MCF 10A (cell line): Measurements from ENCODE around the gene NCDN. TPM values are rescaled to one million over a fixed set of nuclear protein-coding genes. Genes with fewer than 3 reads are reported as not detected.

Source experiments
- BruUV-seq: library from RNA; stranded (reverse); fragments of 400-500 nt; replicated peaks from 2 replicates; lab custom pipeline; 2021; lab: Mats Ljungman, UMichigan
- CTCF ChIA-PET: fragments of 300-600 bp; sonication (Branson Sonifier 250); formaldehyde crosslinking; extraction: SDS; loops from one replicate; lab custom pipeline; 2021; ENCODE audit warnings: antibody characterized with exemption, inconsistent platforms; lab: Yijun Ruan, JAX
- POLR2A ChIA-PET: fragments of 300-600, 350-650 bp; sonication (Branson Sonifier 250); formaldehyde crosslinking; extraction: SDS; loops from one replicate; lab custom pipeline; 2020; ENCODE audit warnings: antibody characterized with exemption, inconsistent platforms; lab: Yijun Ruan, JAX
- DNase-seq: peaks from one replicate; pipeline ENCODE4 v3.0.0-alpha.2; 2018; ENCODE audit not compliant: unreplicated experiment
- H3K27ac Mint-ChIP-seq: one replicate; pipeline ENCODE4 v1.8.0; 2022; ENCODE audit warnings: mild to moderate bottlenecking, low read depth, mixed read lengths; ENCODE audit not compliant: unreplicated experiment
- H3K27me3 Mint-ChIP-seq: one replicate; pipeline ENCODE4 v1.8.0; 2022; ENCODE audit warnings: mixed read lengths; ENCODE audit not compliant: insufficient read depth, unreplicated experiment
- H3K36me3 Mint-ChIP-seq: one replicate; pipeline ENCODE4 v1.8.0; 2022; ENCODE audit warnings: mild to moderate bottlenecking, moderate library complexity, mixed read lengths; ENCODE audit not compliant: insufficient read depth, unreplicated experiment
- H3K4me1 Mint-ChIP-seq: one replicate; pipeline ENCODE4 v1.8.0; 2022; ENCODE audit warnings: mixed read lengths; ENCODE audit not compliant: insufficient read depth, unreplicated experiment
- H3K4me3 Mint-ChIP-seq: one replicate; pipeline ENCODE4 v1.8.0; 2022; ENCODE audit warnings: mild to moderate bottlenecking, moderate library complexity, mixed read lengths; ENCODE audit not compliant: unreplicated experiment
- H3K9me3 Mint-ChIP-seq: one replicate; pipeline ENCODE4 v1.8.0; 2022; ENCODE audit warnings: mixed read lengths; ENCODE audit not compliant: unreplicated experiment
- intact Hi-C: fragments of 100-400 bp; cut with micrococcal nuclease; formaldehyde crosslinking; loops from 2 replicates; pipeline ENCODE4 v1.14.1; 2022
- total RNA-seq: library from RNA; stranded (reverse); gene quantifications from 2 replicates; pipeline ENCODE4 v1.2.3, GENCODE V29; 2022
- TF ChIP-seq, protein P1 (sequence below): fragments of 200-600 bp; IDR thresholded peaks from one replicate; pipeline ENCODE4 v1.8.0; 2022; ENCODE audit warnings: antibody characterized with exemption, mild to moderate bottlenecking; ENCODE audit not compliant: unreplicated experiment

Gene NCDN
- total RNA-seq, 1 experiment from 2014 or later: 31.5 TPM

GRCh38 chr1:35539073-35539823 is 18.4 kb upstream of the NCDN start:
- Mint-ChIP-seq H3K36me3 (peaks cover 43% of the 10 kb centered on the region), H3K4me3 (no peak overlapping the region), H3K27ac (peak overlapping the region; percentile 49), H3K27me3 (no peaks in the 10 kb centered on the region), H3K9me3 (no peaks in the 10 kb centered on the region), H3K4me1 (peaks cover 18% of the 10 kb centered on the region)
- TF ChIP-seq, protein P1, sequence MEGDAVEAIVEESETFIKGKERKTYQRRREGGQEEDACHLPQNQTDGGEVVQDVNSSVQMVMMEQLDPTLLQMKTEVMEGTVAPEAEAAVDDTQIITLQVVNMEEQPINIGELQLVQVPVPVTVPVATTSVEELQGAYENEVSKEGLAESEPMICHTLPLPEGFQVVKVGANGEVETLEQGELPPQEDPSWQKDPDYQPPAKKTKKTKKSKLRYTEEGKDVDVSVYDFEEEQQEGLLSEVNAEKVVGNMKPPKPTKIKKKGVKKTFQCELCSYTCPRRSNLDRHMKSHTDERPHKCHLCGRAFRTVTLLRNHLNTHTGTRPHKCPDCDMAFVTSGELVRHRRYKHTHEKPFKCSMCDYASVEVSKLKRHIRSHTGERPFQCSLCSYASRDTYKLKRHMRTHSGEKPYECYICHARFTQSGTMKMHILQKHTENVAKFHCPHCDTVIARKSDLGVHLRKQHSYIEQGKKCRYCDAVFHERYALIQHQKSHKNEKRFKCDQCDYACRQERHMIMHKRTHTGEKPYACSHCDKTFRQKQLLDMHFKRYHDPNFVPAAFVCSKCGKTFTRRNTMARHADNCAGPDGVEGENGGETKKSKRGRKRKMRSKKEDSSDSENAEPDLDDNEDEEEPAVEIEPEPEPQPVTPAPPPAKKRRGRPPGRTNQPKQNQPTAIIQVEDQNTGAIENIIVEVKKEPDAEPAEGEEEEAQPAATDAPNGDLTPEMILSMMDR: no peak
- intact Hi-C loops: no loop called here
- CTCF ChIA-PET: interaction anchor here (0.9 to 1.1 kb wide), 2 partner anchors 25 to 90 kb away, joined by 3 read pairs; no protein-coding TSS in a partner anchor
- BruUV-seq: no TSS peak
- POLR2A ChIA-PET: interaction anchor here (0.8 kb wide), 2 partner anchors 10 to 17 kb away, joined by 3 read pairs; no protein-coding TSS in a partner anchor
- peak; percentile 9 for DNase-seq

DNA sequence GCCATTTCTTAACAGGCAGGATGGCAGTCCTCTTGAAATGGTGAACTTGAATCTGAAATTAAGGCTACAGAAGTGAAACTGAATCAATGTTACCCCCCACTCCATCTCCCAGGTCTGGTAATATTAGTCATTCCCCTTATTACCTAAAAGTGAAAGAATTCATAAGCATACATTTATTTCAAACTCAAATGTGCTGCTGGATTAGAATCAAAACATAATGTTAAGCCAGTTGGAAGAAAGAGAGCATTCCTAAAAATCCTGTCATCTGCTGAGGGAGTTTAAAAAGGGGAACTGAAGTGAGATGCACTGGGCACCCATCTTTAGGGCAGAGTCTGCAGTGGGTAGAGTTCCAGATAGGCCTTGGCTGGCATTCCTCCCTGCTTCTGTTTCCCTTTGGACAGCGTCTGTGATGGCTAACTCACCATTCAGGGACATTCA is 17.8 kb upstream of the NCDN start:
- no peak for DNase-seq

DNA sequence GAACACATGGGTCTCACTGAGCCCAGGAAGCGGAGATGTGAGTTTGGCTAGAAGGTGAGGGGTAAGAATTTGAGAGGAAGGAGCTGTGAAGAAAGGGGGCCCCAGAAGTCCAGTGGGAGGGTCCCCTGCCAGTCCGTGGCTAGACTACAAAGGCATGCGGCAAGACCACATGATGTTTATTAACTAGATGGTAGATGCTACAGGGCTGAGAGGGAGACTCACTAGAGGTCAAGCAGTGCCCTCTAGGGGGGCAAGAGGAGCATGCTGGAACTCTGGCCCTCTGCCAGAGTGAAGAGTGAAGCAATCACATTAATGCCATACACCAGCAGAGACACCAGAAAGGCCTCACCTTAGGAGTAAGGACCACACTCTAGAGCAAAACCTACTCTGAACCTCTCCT is 12.6 kb upstream of the NCDN start:
- Mint-ChIP-seq H3K4me1 (peaks cover 21% of the 10 kb centered on the region), H3K9me3 (no peaks in the 10 kb centered on the region), H3K4me3 (no peak overlapping the region), H3K36me3 (peaks cover 66% of the 10 kb centered on the region), H3K27ac (no peak overlapping the region), H3K27me3 (no peaks in the 10 kb centered on the region)
- DNase-seq: peak; percentile 76
- intact Hi-C loops: no loop called here
- no TSS peak for BruUV-seq
- ChIA-PET CTCF (interaction anchor here (1.3 kb wide), 1 partner anchor 94 kb away, joined by 9 read pairs; no protein-coding TSS in a partner anchor), POLR2A (no interaction called here)
- TF ChIP-seq, protein P1: peak; percentile 32

More for the DNA sequence above, 17.8 kb upstream of the NCDN start:
- no peaks in the 10 kb centered on the region for H3K27me3 Mint-ChIP-seq
- peaks cover 44% of the 10 kb centered on the region for H3K36me3 Mint-ChIP-seq
- TF ChIP-seq, protein P1: no peak
- no peaks in the 10 kb centered on the region for H3K9me3 Mint-ChIP-seq
- no peak overlapping the region for H3K4me3 Mint-ChIP-seq
- H3K4me1 Mint-ChIP-seq: peaks cover 21% of the 10 kb centered on the region
- ChIA-PET CTCF (interaction anchor here (0.6 to 1.1 kb wide), 3 partner anchors 25 to 210 kb away, joined by 3 to 5 read pairs (median 3); no protein-coding TSS in a partner anchor), POLR2A (interaction anchor here (0.8 kb wide), 1 partner anchor 16 kb away, joined by 3 read pairs; no protein-coding TSS in a partner anchor)
- intact Hi-C loops: no loop called here
- peak overlapping the region; percentile 49 for H3K27ac Mint-ChIP-seq
- BruUV-seq: no TSS peak

- no TSS peak for BruUV-seq
- ChIA-PET CTCF (no interaction called here), POLR2A (interaction anchor here (0.8 to 1.9 kb wide), 2 partner anchors 9 to 22 kb away, joined by 3 to 7 read pairs; no protein-coding TSS in a partner anchor)
- peaks cover 15% of the 10 kb centered on the region for H3K4me1 Mint-ChIP-seq
- no peak overlapping the region for H3K27ac Mint-ChIP-seq
- TF ChIP-seq, protein P1: no peak
- DNase-seq: no peak
- no peaks in the 10 kb centered on the region for H3K9me3 Mint-ChIP-seq
- no peak overlapping the region for H3K4me3 Mint-ChIP-seq
- intact Hi-C loops: no loop called here
- H3K36me3 Mint-ChIP-seq: peaks cover 63% of the 10 kb centered on the region
- no peaks in the 10 kb centered on the region for H3K27me3 Mint-ChIP-seq
These were observed 11.0 kb upstream of the NCDN start for GRCh38 chr1:35546614-35547013.
